RPMI8226 (cell line): Measurements from ENCODE around the gene ELAVL3.
A peak's percentile ranks its signal among the peaks of the same experiment; 100 is the strongest.
"Not testable (repeated sequence)": the region's sequence is repeated elsewhere in the genome, so short reads cannot be mapped to it uniquely, and the experiment has no call there.

Source experiments
- DNase-seq: peaks from one replicate; pipeline ENCODE4 v3.0.0-alpha.2; 2015

The ELAVL3 gene

GRCh38 chr19:11458236-11458900 is 22.5 kb downstream of the ELAVL3 start:
- DNase-seq, result no peak

DNA sequence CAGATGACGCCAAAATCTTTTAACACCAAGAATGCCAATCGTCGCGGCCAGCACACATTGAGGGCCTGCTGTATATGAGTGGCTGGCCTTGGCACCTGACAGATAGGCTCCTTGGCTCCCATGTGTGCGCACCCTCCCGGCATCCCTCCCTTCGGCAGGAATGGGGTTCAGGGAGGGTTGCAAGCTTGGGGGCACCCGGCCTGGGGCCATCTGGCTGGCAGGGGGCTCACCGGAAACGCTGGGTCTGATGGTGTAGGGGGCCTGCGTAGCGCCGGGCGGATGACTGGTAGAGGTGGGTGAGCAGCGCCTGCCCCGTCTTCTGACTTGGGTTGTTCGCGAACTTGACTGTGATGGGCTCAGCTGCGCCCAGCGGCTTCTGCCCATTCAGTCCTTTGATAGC is 23.0 kb downstream of the ELAVL3 start:
- DNase-seq, result no peak

DNA sequence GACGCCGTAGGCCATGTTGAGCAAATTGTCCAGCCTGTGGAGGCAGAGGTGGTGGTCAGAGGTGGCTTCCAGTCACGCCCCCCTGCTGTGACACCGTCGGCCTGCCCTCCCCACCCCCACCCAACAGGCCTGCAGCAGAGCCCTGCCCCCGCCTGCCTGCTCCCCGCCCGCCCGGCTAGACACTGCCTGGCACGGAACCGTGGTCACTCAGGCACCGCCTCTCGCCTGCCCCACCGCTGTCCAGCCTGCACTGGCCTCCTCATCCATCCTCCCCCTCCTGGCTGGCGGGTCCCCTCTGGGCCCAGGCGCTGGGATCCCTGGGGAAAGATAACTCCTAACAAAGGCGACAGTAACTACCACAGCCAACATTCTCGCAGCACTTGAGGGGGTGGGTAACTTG is 23.7 kb downstream of the ELAVL3 start:
- no peak for DNase-seq

DNA sequence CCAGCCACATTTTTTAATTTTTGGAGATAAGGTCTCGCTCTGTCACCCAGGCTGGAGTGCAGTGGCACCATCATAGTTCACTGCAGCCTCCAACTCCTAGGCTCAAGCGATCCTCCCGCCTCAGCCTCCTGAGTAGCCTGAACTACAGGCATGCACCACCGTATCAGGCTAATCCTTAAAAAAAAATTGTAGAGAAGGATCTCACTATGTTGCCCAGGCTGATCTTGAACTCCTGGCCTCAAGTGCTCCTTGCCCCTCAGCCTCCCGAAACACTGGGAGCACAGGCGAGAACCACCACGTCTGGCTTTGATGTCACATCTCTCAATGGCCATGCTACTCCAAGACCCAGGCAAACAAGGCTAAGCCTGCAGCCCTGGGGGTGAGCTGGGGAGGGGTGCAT is 24.2 kb downstream of the ELAVL3 start:
- DNase-seq, result no peak

DNA sequence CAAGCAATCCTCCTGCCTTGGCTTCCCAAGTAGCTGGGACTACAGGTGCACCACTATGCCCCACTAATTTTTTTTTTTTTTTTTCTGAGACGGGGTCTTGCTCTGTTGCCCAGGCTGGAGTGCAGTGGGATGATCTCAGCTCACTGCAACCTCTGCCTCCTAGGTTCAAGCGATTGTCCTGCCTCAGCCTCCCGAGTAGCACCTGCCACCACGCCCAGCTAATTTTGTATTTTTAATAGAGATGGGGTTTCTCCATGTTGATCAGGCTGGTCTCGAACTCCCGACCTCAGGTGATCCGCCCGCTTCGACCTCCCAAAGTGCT is 25.7 kb downstream of the ELAVL3 start:
- DNase-seq, result not testable (repeated sequence)

- DNase-seq, result peak; percentile 44
These were observed 27.1 kb downstream of the ELAVL3 start for GRCh38 chr19:11453468-11454341.

GRCh38 chr19:11452620-11453310 is 28.1 kb downstream of the ELAVL3 start:
- no peak for DNase-seq

DNA sequence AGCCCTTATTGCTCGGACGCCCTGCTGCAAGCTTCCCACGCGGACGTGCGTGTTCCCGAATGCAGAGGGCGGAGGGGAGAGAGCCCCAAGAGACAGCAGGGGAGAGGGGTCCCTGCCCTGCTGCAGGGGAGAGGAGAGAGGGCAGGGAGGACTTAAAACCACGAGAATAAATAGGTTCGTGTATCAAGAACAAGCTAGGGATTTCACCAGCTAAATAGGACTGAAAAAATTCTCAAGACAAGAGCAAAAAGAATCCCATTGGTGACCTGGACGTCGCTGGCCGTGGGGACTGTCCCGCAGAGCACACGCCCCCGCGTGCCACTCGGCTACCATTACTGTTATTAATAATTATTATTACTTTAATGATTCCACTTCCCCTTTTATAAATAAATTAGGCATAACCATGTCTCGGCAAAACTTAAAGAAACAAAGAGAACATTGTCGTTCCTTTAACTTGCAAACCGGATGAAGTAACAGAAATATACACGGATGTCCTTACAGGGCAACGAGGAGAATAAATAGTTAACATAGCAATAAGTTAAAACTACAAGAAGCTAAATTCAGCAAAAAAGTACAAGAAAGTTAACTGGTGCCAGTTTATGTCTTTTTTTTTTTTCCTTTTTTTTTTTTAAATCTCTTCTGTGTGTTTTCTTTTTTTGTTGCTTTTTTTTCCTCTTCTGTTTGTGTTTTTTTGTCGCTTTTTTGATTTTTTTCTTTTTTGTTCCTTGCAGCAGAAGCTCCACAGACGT is 28.8 kb downstream of the ELAVL3 start:
- DNase-seq, result no peak

- no peak for DNase-seq
These were observed 29.4 kb downstream of the ELAVL3 start for GRCh38 chr19:11451327-11451870.

DNA sequence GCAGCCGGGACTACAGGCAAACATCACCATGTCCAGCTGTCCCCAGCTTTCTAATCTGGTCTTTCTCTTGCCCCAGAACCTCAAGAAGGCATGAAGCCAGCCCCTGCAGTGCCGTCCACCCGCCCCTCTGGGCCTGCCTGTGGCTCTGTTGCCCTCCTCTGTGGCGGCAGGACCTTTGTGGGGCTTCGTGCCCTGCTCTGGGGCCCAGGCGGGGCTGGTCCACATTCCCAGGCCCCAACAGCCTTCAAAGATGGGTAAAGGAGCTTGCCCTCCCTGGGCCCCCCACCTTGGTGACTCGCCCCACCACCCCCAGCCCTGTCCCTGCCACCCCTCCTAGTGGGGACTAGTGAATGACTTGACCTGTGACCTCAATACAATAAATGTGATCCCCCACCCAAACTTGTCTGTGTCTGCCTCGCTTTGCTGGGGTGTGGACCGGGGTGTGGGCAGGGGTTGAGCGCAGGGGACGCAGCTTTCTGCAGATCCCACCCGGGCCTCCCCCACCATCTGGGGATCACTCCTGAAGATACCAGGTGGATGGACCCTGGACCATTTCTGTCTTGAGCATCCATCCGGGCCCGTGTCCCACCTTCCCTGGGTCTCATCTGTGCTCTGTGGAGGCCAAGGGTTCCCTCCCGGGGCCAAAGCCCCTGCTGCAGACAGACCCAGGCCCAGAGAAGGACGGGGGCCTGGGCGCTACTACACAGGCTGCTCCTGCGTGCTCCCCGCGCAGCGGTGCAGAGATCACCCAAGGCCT is 30.1 kb downstream of the ELAVL3 start:
- no peak for DNase-seq

GRCh38 chr19:11448923-11449554 is 31.8 kb downstream of the ELAVL3 start:
- DNase-seq, result no peak

DNA sequence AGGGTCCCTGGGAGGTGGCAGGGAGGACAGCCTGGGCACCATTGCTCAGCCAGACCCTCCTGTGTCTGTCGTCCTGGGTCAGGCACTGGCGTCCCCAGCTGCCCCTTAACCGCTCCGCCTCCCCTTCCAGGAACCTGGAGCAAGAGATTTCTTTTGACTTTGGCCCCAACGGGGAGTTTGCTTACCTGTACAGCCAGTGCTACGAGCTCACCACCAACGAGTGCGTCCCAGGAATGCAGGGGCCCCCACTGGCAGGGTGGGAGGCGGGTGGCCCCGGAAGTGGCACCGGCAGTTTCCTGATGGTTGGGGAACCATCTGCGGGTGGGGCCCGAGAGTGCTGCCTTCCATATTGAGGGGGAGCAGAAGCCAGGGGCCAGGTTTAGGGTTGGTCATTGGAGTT is 32.4 kb downstream of the ELAVL3 start:
- no peak for DNase-seq

- DNase-seq, result no peak
These were observed 33.2 kb downstream of the ELAVL3 start for GRCh38 chr19:11447347-11448262.

- peak; percentile 53 for DNase-seq
These were observed 34.1 kb downstream of the ELAVL3 start for GRCh38 chr19:11446652-11447301.

GRCh38 chr19:11446271-11446651 is 34.6 kb downstream of the ELAVL3 start:
- no peak for DNase-seq

DNA sequence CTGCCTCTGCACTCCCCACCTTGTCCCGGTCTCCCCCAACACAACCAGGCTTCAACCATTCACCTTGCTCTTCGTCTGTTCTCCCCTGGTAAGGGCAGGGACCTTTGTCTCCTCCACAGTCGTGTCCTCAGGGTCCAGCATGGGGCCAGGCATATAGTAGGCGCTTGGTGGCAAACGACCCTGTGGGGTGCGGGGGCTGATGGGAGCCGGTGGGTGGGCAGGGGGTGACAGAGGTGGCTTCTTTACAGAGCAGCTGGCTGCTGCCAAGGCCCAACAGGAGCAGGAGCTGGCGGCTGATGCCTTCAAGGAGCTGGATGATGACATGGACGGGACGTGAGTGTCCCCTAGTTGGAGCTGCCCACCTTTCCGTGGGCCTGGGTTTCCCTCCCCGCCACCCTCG is 35.7 kb downstream of the ELAVL3 start:
- no peak for DNase-seq

DNA sequence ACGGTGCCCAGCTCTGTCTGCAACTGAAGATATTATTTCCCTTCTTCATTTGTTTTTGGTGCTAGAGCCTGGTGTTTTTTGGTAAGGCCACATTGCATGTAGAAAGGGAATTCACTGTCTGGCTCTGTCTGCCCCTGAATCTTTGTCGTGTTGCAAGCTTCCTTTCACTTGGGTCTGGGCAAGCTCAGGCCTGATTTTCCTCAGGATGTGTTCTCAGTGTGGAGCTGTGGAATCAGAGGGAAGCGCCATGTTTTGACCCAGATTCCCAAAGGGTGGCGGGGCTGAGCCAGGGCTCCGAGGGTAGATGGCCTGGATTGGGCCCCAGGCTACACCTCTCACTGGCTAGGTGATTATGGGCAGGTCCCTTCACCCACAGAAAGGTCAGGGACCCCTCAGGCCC is 36.8 kb downstream of the ELAVL3 start:
- DNase-seq, result no peak

GRCh38 chr19:11437955-11438354 is 42.9 kb downstream of the ELAVL3 start:
- no peak for DNase-seq

DNA sequence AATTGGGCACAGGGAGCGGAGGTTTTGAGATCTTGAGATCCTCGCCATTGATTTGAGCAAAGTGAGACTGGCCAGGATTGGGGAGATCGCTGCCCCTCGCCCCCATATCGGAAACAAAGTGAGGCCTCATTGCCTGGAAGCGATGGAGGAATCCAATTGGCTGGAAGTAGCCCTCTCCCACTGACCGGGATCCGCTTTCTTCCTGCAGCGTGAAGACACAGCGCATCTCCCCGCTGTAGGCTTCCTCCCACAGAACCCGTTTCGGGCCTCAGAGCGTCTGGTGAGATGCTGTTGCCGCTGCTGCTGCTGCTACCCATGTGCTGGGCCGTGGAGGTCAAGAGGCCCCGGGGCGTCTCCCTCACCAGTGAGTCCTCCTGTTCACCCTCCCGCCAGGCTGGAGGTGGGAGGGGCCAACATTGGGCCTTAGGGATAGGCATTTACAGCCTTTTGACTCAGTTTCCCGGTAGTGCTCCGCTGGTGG is 45.0 kb downstream of the ELAVL3 start:
- DNase-seq, result no peak
